HG03565 (cell line): ENCODE results near the gene RCN1.
"Not testable (repeated sequence)": the region's sequence is repeated elsewhere in the genome, so short reads cannot be mapped to it uniquely, and the experiment has no call there.

Experiments used
- ATAC-seq: cut with Tn5 transposase; IDR thresholded peaks from one replicate; pipeline ENCODE4 v1.9.1; 2021; ENCODE audit warnings: mild to moderate bottlenecking, moderate library complexity; ENCODE audit not compliant: unreplicated experiment

RCN1 gene

DNA sequence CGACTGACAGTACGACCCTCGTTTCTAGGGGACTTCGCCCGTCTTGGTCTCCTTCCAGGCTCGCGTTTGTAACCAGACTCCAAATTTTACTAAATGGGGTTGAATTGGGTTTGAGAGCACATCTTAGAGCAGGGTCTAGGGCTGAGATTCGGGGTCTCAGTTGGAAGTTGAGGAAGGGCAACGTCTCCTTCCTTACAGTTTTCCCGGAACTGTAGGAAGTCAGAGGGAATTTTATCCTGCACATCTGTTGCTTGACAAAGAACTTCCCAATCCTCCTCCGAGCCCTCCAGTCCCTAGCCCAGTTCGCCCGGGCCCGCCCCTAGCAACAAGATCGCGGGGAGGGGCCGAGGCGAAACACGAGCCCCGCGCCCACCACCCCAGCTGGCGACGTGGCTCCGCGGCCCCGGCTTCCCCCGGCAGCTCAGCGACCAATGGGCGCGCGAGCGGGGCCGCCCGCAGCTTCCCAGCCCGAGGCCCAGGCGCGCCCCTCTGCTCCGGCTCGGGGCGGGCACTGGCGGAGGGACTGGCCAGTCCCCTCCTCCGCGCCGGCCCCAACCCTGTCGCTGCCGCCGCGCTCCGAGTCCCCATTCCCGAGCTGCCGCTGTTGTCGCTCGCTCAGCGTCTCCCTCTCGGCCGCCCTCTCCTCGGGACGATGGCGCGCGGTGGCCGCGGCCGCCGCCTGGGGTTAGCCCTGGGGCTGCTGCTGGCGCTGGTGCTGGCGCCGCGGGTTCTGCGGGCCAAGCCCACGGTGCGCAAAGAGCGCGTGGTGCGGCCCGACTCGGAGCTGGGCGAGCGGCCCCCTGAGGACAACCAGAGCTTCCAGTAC, at the start of gene RCN1:
Gene RCN1 (plus strand): TSS at position 530 of the 826 bp plus-strand sequence. CDS start 123 bp downstream, at position 653.
- peak; percentile 38 for ATAC-seq

DNA sequence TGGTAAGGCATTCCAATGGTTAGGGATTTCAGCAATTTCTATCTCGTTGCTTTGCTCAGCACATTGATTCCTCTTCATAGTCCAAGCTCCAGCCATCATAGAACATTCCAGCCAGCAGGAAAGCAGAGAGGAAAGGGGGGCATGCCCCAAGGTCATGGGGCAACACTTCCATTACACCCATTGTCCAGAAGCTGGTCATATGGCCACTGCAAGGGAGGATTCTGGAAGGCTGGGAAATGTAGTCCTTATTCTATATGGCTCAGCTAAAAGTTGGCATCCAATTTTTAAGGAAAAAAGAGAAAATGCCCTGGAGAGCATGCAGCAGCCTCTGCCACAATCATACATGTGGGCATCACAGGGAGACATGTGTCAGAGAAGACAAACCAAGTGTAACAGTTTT, 47.1 kb upstream of the RCN1 start:
- no peak for ATAC-seq

DNA sequence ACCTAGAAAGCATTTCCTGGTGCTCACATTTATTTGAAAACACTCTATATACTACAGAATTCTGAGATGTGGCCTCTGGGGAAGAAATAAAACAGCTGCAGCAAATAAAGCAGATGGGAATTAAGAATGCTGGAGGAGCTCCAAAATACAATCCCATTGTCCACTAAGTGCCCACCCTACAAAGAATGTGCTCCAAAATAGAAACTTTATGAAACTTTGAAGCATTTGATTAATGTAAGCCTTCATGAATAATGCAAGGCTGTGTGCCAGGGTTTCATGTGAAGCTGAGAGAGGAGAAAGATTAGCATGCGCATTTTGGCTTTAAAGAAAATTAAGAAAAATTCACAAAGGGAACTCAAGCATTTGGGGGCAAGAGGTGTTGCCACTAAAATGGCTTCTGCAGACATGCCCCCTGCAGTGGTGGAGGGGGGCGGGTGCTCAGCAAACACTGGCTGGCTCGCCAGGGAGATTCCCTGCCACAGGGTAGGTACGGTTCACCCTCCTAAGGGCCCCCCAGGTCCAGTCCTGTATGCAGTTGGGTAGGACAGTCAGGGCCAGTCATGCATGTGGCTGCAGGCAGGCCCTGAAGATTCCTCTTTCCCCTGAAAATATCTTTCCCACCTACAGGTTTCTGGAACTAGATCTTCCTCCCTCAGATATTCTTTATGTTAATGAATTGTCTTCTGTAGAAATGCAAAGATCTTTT, 46.6 kb upstream of the RCN1 start:
- no peak for ATAC-seq

DNA sequence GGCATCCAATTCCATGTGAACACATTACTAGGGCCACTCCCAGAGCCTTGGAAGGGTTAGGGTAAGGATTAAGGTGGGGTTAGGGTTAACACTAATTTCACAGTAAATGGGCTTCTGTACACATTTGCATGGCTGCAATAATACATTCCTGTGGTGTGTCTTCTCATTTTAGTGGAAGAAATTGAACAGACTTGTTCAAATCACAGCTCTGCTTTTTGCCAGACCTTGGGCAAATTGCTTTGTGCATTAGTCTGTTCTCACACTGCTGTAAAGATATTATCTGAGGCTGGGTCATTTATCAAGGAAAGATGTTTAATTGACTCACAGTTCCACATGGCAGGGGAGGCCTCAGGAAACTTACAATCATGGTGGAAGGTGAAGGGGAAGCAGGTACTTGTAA, 45.4 kb upstream of the RCN1 start:
- ATAC-seq, result no peak

- no peak for ATAC-seq
Observed at GRCh38 chr11:32050264-32050663, 40.6 kb upstream of the RCN1 start.

DNA sequence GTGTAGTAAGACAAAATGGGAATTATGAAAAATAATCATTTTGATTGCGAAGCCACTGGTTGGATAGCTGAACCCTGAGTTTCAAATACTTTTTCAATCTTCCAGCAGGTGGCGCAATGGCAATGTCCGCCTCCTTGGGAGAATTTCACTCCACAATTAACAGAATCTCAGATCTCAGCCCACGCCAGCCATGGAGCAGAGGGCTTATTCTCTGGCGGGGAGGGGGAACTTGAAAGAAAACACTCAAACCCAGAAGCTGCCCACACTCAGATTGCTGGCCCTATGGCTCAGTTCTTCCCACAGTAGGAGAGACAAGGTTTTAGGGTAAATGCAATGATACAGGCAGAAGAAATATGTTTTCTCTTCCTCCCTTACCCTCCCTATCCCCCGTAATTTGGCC, 38.7 kb upstream of the RCN1 start:
- ATAC-seq, result no peak

DNA sequence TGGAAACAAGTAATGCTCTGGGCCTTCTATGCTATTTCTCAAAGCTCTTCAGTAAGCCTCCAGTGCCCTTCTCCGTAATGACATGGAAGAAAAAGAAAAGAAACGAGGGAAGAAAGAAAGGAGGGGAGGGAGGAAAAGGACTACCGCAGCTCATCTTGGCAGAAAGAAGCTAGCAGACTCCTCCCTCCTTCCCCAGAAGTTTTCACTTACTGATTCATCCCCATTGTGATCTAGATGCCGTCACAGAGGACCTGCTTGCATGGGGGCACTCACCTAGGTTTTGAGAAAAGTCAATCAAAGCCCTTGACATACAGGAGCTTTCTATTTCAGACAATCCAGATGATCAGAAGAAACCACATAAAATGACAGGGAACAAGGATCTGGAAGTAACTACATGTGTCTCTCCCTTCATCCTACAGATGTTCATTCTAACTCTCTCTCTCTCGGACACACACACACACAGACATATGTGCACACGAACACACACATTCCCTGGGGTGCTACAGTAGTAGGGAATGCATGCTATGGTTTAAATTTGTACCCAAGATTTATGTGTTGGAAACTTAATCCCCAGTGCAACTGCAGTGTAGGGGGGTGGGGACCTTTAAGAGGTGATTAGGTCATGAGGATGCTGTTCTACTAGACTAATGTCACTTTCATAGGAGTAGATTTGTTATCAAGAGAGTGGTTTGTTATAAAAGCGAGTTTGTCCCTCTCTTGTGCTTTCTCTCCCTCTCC, 37.6 kb upstream of the RCN1 start:
- ATAC-seq, result no peak

- ATAC-seq, result no peak
Observed at GRCh38 chr11:32055861-32056260, 35.0 kb upstream of the RCN1 start.

DNA sequence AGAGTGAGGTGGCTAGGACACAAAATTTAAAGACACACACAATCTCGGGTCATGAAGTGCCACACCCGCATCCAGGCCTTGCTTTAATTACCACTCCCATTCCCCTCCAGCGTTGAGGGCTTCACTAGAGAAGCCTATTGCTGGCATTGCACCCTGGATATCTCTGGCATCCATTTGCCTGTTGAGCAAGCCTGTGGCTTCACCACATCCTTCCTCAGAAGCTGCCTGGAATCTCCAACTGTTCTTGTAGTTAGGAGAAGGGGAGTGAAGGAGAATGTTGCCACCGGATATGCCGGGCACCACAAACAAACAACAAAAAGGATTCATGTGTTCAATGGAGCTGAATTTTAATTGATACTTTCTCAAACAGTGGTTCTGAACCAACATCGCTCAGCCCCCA, 34.4 kb upstream of the RCN1 start:
- no peak for ATAC-seq

GRCh38 chr11:32059686-32060462, 31.0 kb upstream of the RCN1 start:
- ATAC-seq, result no peak

DNA sequence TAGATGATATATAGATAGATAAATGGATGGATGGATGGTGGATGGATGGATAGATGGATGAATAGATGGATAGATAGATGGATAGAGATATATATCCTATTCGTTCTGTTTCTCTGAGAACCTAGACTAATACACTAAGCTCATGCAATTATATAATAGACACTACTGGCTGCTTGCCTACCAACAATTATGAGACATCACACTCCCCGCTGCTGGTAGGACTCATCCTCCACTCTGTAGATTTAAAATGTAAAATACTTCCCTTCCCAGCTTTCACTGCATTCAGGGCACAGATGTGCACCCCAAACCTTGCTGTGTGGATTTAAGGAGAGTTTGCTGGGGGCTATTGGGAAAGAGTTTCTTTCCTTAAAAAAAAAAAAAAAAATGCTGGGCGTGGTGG, 28.3 kb upstream of the RCN1 start:
- no peak for ATAC-seq

GRCh38 chr11:32063031-32063430, 27.8 kb upstream of the RCN1 start:
- ATAC-seq, result not testable (repeated sequence)

DNA sequence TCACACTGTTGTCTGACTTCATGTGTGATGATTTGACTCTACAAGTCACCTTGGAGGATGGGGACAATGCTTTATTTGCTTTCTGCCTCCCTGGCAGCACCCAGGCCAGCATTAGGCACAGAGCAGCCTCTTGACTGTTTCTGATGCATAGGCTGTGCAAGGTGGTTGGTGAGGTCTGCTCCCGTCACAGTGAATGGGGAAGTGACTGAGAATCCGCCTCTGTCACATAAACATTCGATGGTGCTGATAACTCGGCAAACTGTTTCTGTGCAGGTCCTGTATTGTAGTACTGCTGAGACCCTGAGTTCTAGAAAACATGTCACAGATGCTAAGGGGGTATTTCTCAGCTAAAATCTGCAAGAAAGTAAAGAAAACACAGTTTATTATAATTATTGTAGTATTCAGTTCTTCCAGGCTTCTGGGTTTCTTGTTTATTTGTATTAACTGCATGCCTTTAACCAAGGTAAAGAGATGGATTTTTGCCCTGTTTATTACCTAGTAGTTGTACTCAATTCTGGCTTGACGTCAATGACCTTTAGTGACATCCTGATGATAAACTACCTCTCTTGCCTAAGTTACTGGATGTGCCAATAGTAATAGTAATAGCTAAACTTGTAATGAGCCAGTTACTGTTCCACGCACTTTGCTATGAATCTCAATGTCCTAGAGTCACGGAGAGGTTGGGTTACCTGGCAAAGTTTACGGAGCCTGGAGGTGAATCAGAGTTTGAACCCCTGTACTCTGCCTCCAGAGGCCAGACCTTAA, 24.8 kb upstream of the RCN1 start:
- no peak for ATAC-seq

GRCh38 chr11:32068134-32068870, 22.6 kb upstream of the RCN1 start:
- no peak for ATAC-seq

DNA sequence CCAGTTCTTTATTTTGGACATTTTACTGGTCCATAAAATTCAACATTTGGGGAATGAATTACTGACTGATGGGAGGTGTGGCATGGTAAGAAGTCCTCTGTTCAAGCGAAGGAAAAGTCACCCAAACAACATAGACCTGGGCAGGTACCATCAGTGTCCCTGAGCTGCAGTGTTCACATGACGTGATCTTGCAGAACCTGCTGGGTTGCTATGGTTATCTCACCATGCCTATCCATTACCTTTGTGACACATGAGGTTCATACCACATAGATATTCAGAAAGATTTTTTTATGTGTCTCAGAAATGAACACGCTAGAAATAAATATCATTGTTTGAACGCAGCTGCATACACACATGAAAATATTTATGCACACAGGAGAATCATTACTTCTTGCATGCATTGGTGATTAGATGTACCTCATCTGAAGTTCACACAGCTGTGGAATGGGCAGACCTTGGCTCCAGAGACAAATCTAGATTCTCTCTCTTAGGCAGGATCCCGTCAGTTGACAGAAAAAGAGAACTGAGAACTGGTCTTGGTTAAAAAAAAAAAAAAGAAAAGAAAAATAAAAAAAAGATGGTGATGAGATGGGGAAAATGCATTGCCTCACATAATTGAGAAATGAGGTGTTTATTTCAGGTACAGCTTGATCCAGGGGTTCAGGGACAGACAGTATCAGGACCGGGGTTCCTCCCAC, 21.4 kb upstream of the RCN1 start:
- no peak for ATAC-seq

DNA sequence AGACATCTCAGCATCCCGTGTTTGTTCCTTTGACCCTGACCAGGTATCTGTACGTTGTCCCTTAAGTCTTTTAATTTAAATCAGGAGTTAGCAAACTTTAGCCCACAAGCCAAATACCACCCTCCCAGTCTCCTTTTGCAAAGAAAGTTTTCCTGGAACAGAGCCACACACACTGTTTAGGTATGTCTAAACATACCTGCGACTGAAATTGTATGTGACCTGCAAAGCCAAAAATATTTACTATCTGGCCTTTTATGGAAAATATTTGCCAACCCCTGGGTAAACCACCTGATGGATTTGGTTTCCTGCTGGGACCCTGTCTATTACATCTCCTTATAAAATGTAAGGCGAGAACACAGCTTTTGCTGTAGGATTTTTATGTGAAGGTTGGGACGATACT, 20.2 kb upstream of the RCN1 start:
- no peak for ATAC-seq

GRCh38 chr11:32071811-32072210, 19.1 kb upstream of the RCN1 start:
- ATAC-seq, result no peak

GRCh38 chr11:32072872-32073643, 17.8 kb upstream of the RCN1 start:
- no peak for ATAC-seq
